H9 (cell line): Measurements from ENCODE around the gene YWHAB. TPM values are rescaled to one million over a fixed set of nuclear protein-coding genes. Genes with fewer than 3 reads are reported as not detected.

Source experiments
- DNase-seq: peaks from one replicate; pipeline ENCODE4 v3.0.0-alpha.2; 2017
- H2AFZ ChIP-seq: one replicate; pipeline ENCODE4 v1.6.1; 2013; ENCODE audit warnings: mild to moderate bottlenecking, low read length, control low read depth, moderate library complexity
- H2AK5ac ChIP-seq: 2 replicates; pipeline ENCODE4 v1.6.1; 2013; ENCODE audit warnings: low read length, control low read depth, mixed read lengths; ENCODE audit not compliant: insufficient read length
- H2BK120ac ChIP-seq: one replicate; pipeline ENCODE4 v1.6.1; 2013; ENCODE audit warnings: low read depth, mild to moderate bottlenecking, low read length, control low read depth, inconsistent platforms; ENCODE audit not compliant: poor library complexity, severe bottlenecking
- H2BK12ac ChIP-seq: 2 replicates; pipeline ENCODE4 v1.6.1; 2013; ENCODE audit warnings: low read length, control low read depth, mixed read lengths, low read depth; ENCODE audit not compliant: insufficient read length
- H2BK15ac ChIP-seq: 2 replicates; pipeline ENCODE4 v1.6.1; 2013; ENCODE audit warnings: low read depth, low read length, control low read depth
- H2BK20ac ChIP-seq: one replicate; pipeline ENCODE4 v1.6.1; 2013; ENCODE audit warnings: low read depth, mild to moderate bottlenecking, low read length, control low read depth, inconsistent platforms; ENCODE audit not compliant: poor library complexity, severe bottlenecking
- H2BK5ac ChIP-seq: 2 replicates; pipeline ENCODE4 v1.6.1; 2013; ENCODE audit warnings: low read length, control low read depth, mixed read lengths; ENCODE audit not compliant: insufficient read length
- H3K14ac ChIP-seq: 2 replicates; pipeline ENCODE4 v1.6.1; 2013; ENCODE audit warnings: low read length, control low read depth; ENCODE audit not compliant: insufficient read depth
- H3K18ac ChIP-seq: 2 replicates; pipeline ENCODE4 v1.6.1; 2013; ENCODE audit warnings: low read depth, mild to moderate bottlenecking, mixed read lengths, low read length, control low read depth; ENCODE audit not compliant: insufficient read length
- H3K23ac ChIP-seq: 2 replicates; pipeline ENCODE4 v1.6.1; 2013; ENCODE audit warnings: low read length, control low read depth, mixed read lengths, low read depth; ENCODE audit not compliant: insufficient read length
- H3K23me2 ChIP-seq: 2 replicates; pipeline ENCODE4 v1.6.1; 2013; ENCODE audit warnings: low read depth, mild to moderate bottlenecking, mixed read lengths, low read length, control low read depth; ENCODE audit not compliant: insufficient read length, poor library complexity, severe bottlenecking
- H3K27ac ChIP-seq: 2 replicates; pipeline ENCODE4 v1.5.1; 2013; ENCODE audit warnings: low read length, control low read depth, mixed read lengths, low read depth; ENCODE audit not compliant: insufficient read length
- H3K27me3 ChIP-seq: 2 replicates; pipeline ENCODE4 v1.6.1; 2013; ENCODE audit warnings: low read length, control low read depth, inconsistent platforms; ENCODE audit not compliant: insufficient read depth
- H3K4ac ChIP-seq: 2 replicates; pipeline ENCODE4 v1.6.1; 2013; ENCODE audit warnings: low read depth, mild to moderate bottlenecking, control low read depth, inconsistent platforms, low read length, moderate library complexity
- H3K4me1 ChIP-seq: 2 replicates; pipeline ENCODE4 v1.6.1; 2013; ENCODE audit warnings: low read length, control low read depth, inconsistent platforms; ENCODE audit not compliant: insufficient read depth
- H3K4me2 ChIP-seq: 2 replicates; pipeline ENCODE4 v1.6.1; 2013; ENCODE audit warnings: low read length, control low read depth, mixed read lengths; ENCODE audit not compliant: insufficient read length, insufficient read depth
- H3K56ac ChIP-seq: 2 replicates; pipeline ENCODE4 v1.6.1; 2013; ENCODE audit warnings: low read depth, mild to moderate bottlenecking, mixed read lengths, low read length, control low read depth; ENCODE audit not compliant: insufficient read length
- H3K79me1 ChIP-seq: 2 replicates; pipeline ENCODE4 v1.6.1; 2013; ENCODE audit warnings: low read depth, mild to moderate bottlenecking, moderate library complexity, low read length, control low read depth, inconsistent platforms; ENCODE audit not compliant: insufficient read depth, poor library complexity, severe bottlenecking
- H3K79me2 ChIP-seq: 2 replicates; pipeline ENCODE4 v1.6.1; 2013; ENCODE audit warnings: low read length, control low read depth, inconsistent platforms; ENCODE audit not compliant: insufficient read depth
- H3K9ac ChIP-seq: 2 replicates; pipeline ENCODE4 v1.6.1; 2013; ENCODE audit warnings: low read length, control low read depth, mixed read lengths; ENCODE audit not compliant: insufficient read length; ENCODE audit errors: extremely low read depth
- H3K9me3 ChIP-seq: one replicate; pipeline ENCODE4 v1.6.1; 2013; ENCODE audit warnings: low read depth, low read length, inconsistent platforms; ENCODE audit not compliant: control insufficient read depth
- H3T11ph ChIP-seq: one replicate; pipeline ENCODE4 v1.6.1; 2013; ENCODE audit warnings: mild to moderate bottlenecking, low read length, control low read depth, inconsistent platforms
- H4K20me1 ChIP-seq: one replicate; pipeline ENCODE4 v1.6.1; 2013; ENCODE audit not compliant: control insufficient read depth, insufficient read length, insufficient read depth
- H4K5ac ChIP-seq: 2 replicates; pipeline ENCODE4 v1.6.1; 2013; ENCODE audit warnings: low read depth, mild to moderate bottlenecking, mixed read lengths, low read length, control low read depth; ENCODE audit not compliant: insufficient read length
- H4K8ac ChIP-seq: replicated peaks from 2 replicates; pipeline ENCODE4 v1.6.1; 2013; ENCODE audit warnings: low read length, control low read depth, mixed read lengths, low read depth; ENCODE audit not compliant: insufficient read length
- H4K91ac ChIP-seq: 2 replicates; pipeline ENCODE4 v1.6.1; 2013; ENCODE audit warnings: low read depth, mild to moderate bottlenecking, moderate library complexity, mixed read lengths, low read length, control low read depth; ENCODE audit not compliant: insufficient read length
- H3K27ac Mint-ChIP-seq, 3 experiments: 2 replicates in 2 of 3; 3 replicates in 1 of 3; pipeline ENCODE4 v1.8.0; 2020 to 2021; ENCODE audit warnings: mixed read lengths in 3 of 3, mild to moderate bottlenecking in 1 of 3, moderate library complexity in 1 of 3
- H3K27me3 Mint-ChIP-seq: 2 replicates; pipeline ENCODE4 v1.8.0; 2021; ENCODE audit warnings: low read depth, mild to moderate bottlenecking, moderate library complexity, mixed read lengths
- H3K36me3 Mint-ChIP-seq, 3 experiments: 2 replicates in 2 of 3; 3 replicates in 1 of 3; pipeline ENCODE4 v1.8.0; 2020 to 2021; ENCODE audit warnings: low read depth in 3 of 3, mixed read lengths in 3 of 3; ENCODE audit not compliant: insufficient read depth in 1 of 3
- H3K4me1 Mint-ChIP-seq, 2 experiments: 2 replicates each; pipeline ENCODE4 v1.8.0; 2020; ENCODE audit warnings: mixed read lengths in 2 of 2
- H3K4me3 Mint-ChIP-seq, 2 experiments: 2 replicates in 1 of 2; 3 replicates in 1 of 2; pipeline ENCODE4 v1.8.0; 2020 to 2021; ENCODE audit warnings: mild to moderate bottlenecking in 2 of 2, mixed read lengths in 2 of 2, moderate library complexity in 1 of 2
- H3K9me3 Mint-ChIP-seq, 2 experiments: 2 replicates in 1 of 2; 3 replicates in 1 of 2; pipeline ENCODE4 v1.8.0; 2020; ENCODE audit warnings: mild to moderate bottlenecking in 2 of 2, mixed read lengths in 2 of 2, moderate library complexity in 1 of 2
- WGBS: extraction: QIAGEN DNeasy Blood & Tissue Kit; methylation state at CpG from one replicate; pipeline ENCODE4 v1.1.7; 2013; ENCODE audit warnings: missing lambda C conversion rate, low lambda C conversion rate, mixed read lengths; ENCODE audit not compliant: insufficient read length; ENCODE audit errors: extremely low coverage; 5-methylcytosine and 5-hydroxymethylcytosine counted together
- total RNA-seq: library from RNA; stranded (reverse); gene quantifications from 2 replicates; pipeline ENCODE4 v1.2.1, GENCODE V29; 2021
- TF ChIP-seq, protein P1 (sequence below): fragments of 200-600 bp; sonication (generic); conservative IDR thresholded peaks from 3 replicates; pipeline ENCODE4 v1.8.0; 2021; ENCODE audit warnings: antibody characterized with exemption, mild to moderate bottlenecking

The YWHAB gene
- total RNA-seq, 1 experiment from 2014 or later: 203 TPM

DNA sequence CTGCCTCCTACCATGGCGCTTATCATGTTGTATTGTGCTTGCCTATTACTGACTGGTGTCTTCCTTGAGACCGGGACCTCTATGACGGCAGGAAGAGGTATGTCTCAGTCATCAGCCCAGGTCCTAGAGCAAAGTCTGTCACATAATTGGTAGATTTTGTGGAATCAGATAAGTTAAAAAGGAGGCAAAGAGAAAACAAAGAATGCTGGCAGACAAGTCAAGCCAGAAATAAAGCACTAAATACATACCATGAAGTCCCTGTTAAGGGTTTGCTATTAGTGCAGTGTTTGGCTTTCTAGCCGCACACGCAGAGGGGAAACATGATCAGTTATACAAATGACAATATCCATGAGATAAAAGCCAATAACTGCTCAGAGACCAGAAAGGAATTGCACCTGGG is 68.7 kb downstream of the YWHAB start:
- H2BK12ac ChIP-seq: no peak overlapping the region
- H3K23me2 ChIP-seq: no peaks in the 10 kb centered on the region
- no peak overlapping the region for H2BK20ac ChIP-seq
- peaks cover 2% of the 10 kb centered on the region for H3K79me1 ChIP-seq
- H3K79me2 ChIP-seq: no peaks in the 10 kb centered on the region
- Mint-ChIP-seq H3K27me3 (no peaks in the 10 kb centered on the region), H3K27ac (no peak overlapping the region), H3K4me1 (peaks cover 7 to 11% of the 10 kb centered on the region in 2 experiments), H3K4me3 (no peak overlapping the region), H3K36me3 (peaks cover 40 to 84% (median 77%) of the 10 kb centered on the region in 3 experiments; a peak in 6 of 7 replicates), H3K9me3 (no peaks in the 10 kb centered on the region)
- H3K9ac ChIP-seq: no peak overlapping the region
- H3K27me3 ChIP-seq: no peaks in the 10 kb centered on the region
- H3K4me2 ChIP-seq: no peak overlapping the region
- H3K14ac ChIP-seq: no peak overlapping the region
- H3K23ac ChIP-seq: no peak overlapping the region
- H4K8ac ChIP-seq: no peak overlapping the region
- no peak overlapping the region for H3K4ac ChIP-seq
- H4K20me1 ChIP-seq: no peaks in the 10 kb centered on the region
- H3K27ac ChIP-seq: no peak overlapping the region
- no peak overlapping the region for H3T11ph ChIP-seq
- no peaks in the 10 kb centered on the region for H3K9me3 ChIP-seq
- TF ChIP-seq, protein P1, sequence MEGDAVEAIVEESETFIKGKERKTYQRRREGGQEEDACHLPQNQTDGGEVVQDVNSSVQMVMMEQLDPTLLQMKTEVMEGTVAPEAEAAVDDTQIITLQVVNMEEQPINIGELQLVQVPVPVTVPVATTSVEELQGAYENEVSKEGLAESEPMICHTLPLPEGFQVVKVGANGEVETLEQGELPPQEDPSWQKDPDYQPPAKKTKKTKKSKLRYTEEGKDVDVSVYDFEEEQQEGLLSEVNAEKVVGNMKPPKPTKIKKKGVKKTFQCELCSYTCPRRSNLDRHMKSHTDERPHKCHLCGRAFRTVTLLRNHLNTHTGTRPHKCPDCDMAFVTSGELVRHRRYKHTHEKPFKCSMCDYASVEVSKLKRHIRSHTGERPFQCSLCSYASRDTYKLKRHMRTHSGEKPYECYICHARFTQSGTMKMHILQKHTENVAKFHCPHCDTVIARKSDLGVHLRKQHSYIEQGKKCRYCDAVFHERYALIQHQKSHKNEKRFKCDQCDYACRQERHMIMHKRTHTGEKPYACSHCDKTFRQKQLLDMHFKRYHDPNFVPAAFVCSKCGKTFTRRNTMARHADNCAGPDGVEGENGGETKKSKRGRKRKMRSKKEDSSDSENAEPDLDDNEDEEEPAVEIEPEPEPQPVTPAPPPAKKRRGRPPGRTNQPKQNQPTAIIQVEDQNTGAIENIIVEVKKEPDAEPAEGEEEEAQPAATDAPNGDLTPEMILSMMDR: no peak
- H2BK5ac ChIP-seq: no peak overlapping the region
- no peak for DNase-seq
- H2BK15ac ChIP-seq: no peak overlapping the region
- H4K91ac ChIP-seq: no peak overlapping the region
- no CpG with 5 or more reads among the region's 5 CpGs for WGBS
- H3K4me1 ChIP-seq: 0 out of 2 replicates have a peak, but pooled peaks cover under 1% of the 10 kb centered on the region
- no peak overlapping the region for H2AK5ac ChIP-seq
- H3K18ac ChIP-seq: no peak overlapping the region
- no peak overlapping the region for H4K5ac ChIP-seq
- no peak overlapping the region for H2BK120ac ChIP-seq
- H2AFZ ChIP-seq: no peak overlapping the region
- H3K56ac ChIP-seq: no peak overlapping the region
